Endothelial cell of umbilical vein (primary cell): ENCODE data around the gene RFX2. TPM values are rescaled to one million over a fixed set of nuclear protein-coding genes. Genes with fewer than 3 reads are reported as not detected.

ENCODE experiments used
- BruUV-seq: library from RNA; stranded (reverse); fragments of 400-500 nt; replicated peaks from 2 replicates; lab custom pipeline; 2021; lab: Mats Ljungman, UMichigan
- CTCF ChIA-PET: fragments of 300-600, 350-600 bp; sonication (Branson Sonifier 250); formaldehyde crosslinking; loops from one replicate; lab custom pipeline; 2021; ENCODE audit warnings: antibody characterized with exemption, inconsistent platforms; lab: Charles Lee
- POLR2A ChIA-PET: fragments of 300-600, 350-600 bp; sonication (Branson Sonifier 250); formaldehyde crosslinking; loops from one replicate; lab custom pipeline; 2021; ENCODE audit warnings: antibody characterized with exemption, inconsistent platforms; lab: Charles Lee
- DNase-seq: peaks from one replicate; pipeline ENCODE4 v3.0.0-alpha.2; 2011; ENCODE audit warnings: low read depth, low spot score
- FAIRE-seq: peaks from 2 replicates; lab custom pipeline; 2011; peaks lifted over from hg19 to GRCh38; lab: Jason Lieb, UNC
- H2AFZ ChIP-seq: 2 replicates; pipeline ENCODE4 v1.6.0; 2012; ENCODE audit warnings: low read depth, low read length, control low read depth, inconsistent platforms
- H3K27ac ChIP-seq: 2 replicates; pipeline ENCODE4 v1.5.1; 2011; ENCODE audit warnings: low read depth, mild to moderate bottlenecking, control low read depth, low read length, moderate library complexity; ENCODE audit not compliant: insufficient read depth
- H3K27me3 ChIP-seq, 2 experiments: 2 replicates each; pipeline versions ENCODE4 v1.6.0 to v1.6.1; 2011; ENCODE audit warnings: low read length in 2 of 2, mixed read lengths in 1 of 2; ENCODE audit not compliant: control insufficient read depth in 2 of 2, insufficient read depth in 2 of 2
- H3K36me3 ChIP-seq, 2 experiments: 2 replicates in 1 of 2; 3 replicates in 1 of 2; pipeline ENCODE4 v1.5.1; 2011; ENCODE audit warnings: low read length in 2 of 2, mild to moderate bottlenecking in 1 of 2, moderate library complexity in 1 of 2; ENCODE audit not compliant: control insufficient read depth in 2 of 2, insufficient read depth in 2 of 2; ENCODE audit errors: extremely low read depth in 1 of 2
- H3K4me1 ChIP-seq: 3 replicates; pipeline ENCODE4 v1.5.1; 2011; ENCODE audit warnings: mild to moderate bottlenecking, low read length; ENCODE audit not compliant: control insufficient read depth, insufficient read depth; ENCODE audit errors: extremely low read depth
- H3K4me2 ChIP-seq: 2 replicates; pipeline ENCODE4 v1.6.1; 2011; ENCODE audit warnings: low read length, control low read depth, mixed read lengths; ENCODE audit not compliant: insufficient read depth
- H3K4me3 ChIP-seq, 3 experiments: fragments of 200-600 bp in 1 of 3; sonication (generic), shearing (Covaris generic) in 1 of 3; replicated peaks in 1 of 3; 2 replicates each; pipeline ENCODE4 v1.5.1; 2011 to 2016; ENCODE audit warnings: control low read depth in 3 of 3, low read length in 3 of 3, mild to moderate bottlenecking in 2 of 3, inconsistent platforms in 1 of 3, low read depth in 1 of 3, moderate library complexity in 1 of 3; ENCODE audit not compliant: insufficient read depth in 1 of 3
- H3K79me2 ChIP-seq: 2 replicates; pipeline ENCODE4 v1.6.0; 2012; ENCODE audit warnings: low read length, inconsistent platforms; ENCODE audit not compliant: control insufficient read depth, insufficient read depth
- H3K9ac ChIP-seq: replicated peaks from 2 replicates; pipeline ENCODE3; 2011; ENCODE audit warnings: low read length, control low read depth; ENCODE audit not compliant: insufficient read depth; ENCODE audit errors: extremely low read depth
- H3K9me1 ChIP-seq: replicated peaks from 3 replicates; pipeline ENCODE4 v1.6.0; 2011; ENCODE audit warnings: mild to moderate bottlenecking, low read length; ENCODE audit not compliant: control insufficient read depth, insufficient read depth; ENCODE audit errors: extremely low read depth
- H3K9me3 ChIP-seq: replicated peaks from 2 replicates; pipeline ENCODE4 v1.5.1; 2012; ENCODE audit warnings: low read length, inconsistent platforms; ENCODE audit not compliant: control insufficient read depth, insufficient read depth
- H4K20me1 ChIP-seq: replicated peaks from 2 replicates; pipeline ENCODE3; 2011; ENCODE audit warnings: mild to moderate bottlenecking, low read length; ENCODE audit not compliant: control insufficient read depth, insufficient read depth; ENCODE audit errors: extremely low read depth
- CTCF ChIP-seq, 2 donors: IDR thresholded peaks; 1 replicate in 1 of 2; 2 replicates in 1 of 2; pipeline ENCODE4 v1.5.1; 2011; ENCODE audit warnings: low read length in 2 of 2, mild to moderate bottlenecking in 2 of 2, moderate library complexity in 2 of 2, control low read depth in 1 of 2, inconsistent platforms in 1 of 2, low read depth in 1 of 2; ENCODE audit not compliant: insufficient read depth in 1 of 2; ENCODE audit errors: extremely low read depth in 1 of 2
- EZH2 ChIP-seq: IDR thresholded peaks from 2 replicates; pipeline ENCODE4 v1.6.1; 2012; ENCODE audit warnings: borderline replicate concordance, low read depth, mild to moderate bottlenecking, moderate library complexity, low read length, inconsistent platforms; ENCODE audit not compliant: severe bottlenecking
- FOS ChIP-seq: IDR thresholded peaks from 2 replicates; pipeline ENCODE4 v1.6.1; 2011; ENCODE audit warnings: mild to moderate bottlenecking, low read length, moderate library complexity, borderline replicate concordance; ENCODE audit not compliant: insufficient read depth
- GATA2 ChIP-seq: IDR thresholded peaks from 2 replicates; pipeline ENCODE4 v1.7.0; 2011; ENCODE audit warnings: low read depth, mild to moderate bottlenecking, moderate library complexity, mixed read lengths, low read length; ENCODE audit not compliant: insufficient read length, insufficient read depth
- JUN ChIP-seq: IDR thresholded peaks from 2 replicates; pipeline ENCODE4 v1.6.1; 2011; ENCODE audit warnings: borderline replicate concordance, low read depth; ENCODE audit not compliant: insufficient read length, insufficient read depth
- MYC ChIP-seq: IDR thresholded peaks from one replicate; pipeline ENCODE4 v1.6.1; 2011; ENCODE audit warnings: mild to moderate bottlenecking, low read depth, low read length
- POLR2A ChIP-seq: IDR thresholded peaks from 2 replicates; pipeline ENCODE4 v1.6.1; 2012; ENCODE audit warnings: low read depth, mild to moderate bottlenecking, control low read depth, low read length
- POLR2AphosphoS5 ChIP-seq: IDR thresholded peaks from 2 replicates; pipeline ENCODE4 v1.6.1; 2012; ENCODE audit warnings: low read depth, mild to moderate bottlenecking, control low read depth, low read length, moderate library complexity; ENCODE audit not compliant: insufficient read depth
- dilution Hi-C: fragments of 300-500 bp; cut with MboI; formaldehyde crosslinking; loops from one replicate; pipeline ENCODE4 v1.15.0; 2019; ENCODE audit warnings: low sequenced_read_pairs; ENCODE audit not compliant: extremely low pct_ligation_motif_present
- intact Hi-C: fragments of 100-400 bp; cut with micrococcal nuclease; formaldehyde crosslinking; loops from one replicate; pipeline ENCODE4 v1.10.0; 2022
- polyA plus RNA-seq, 4 experiments: library from polyadenylated mRNA; depleted of rRNA in 3 of 4; stranded (reverse) in 3 of 4; unstranded in 1 of 4; fragments of >200 nt; gene quantifications; 2 replicates each; pipeline versions ENCODE4 v1.2.1 to v1.2.3, GENCODE V29; 2011 to 2012; ENCODE audit warnings: missing spikeins in 1 of 4
- total RNA-seq: library from RNA; stranded (reverse); gene quantifications from 2 replicates; pipeline ENCODE4 v1.2.3, GENCODE V29; 2021
- TF ChIP-seq, protein P1 (sequence below): IDR thresholded peaks from 2 replicates; pipeline ENCODE4 v1.6.1; 2011; ENCODE audit not compliant: insufficient read depth, insufficient read length

Gene RFX2
- total and polyA plus RNA-seq, 2 donors (not counting 3 experiments of a cell fraction or from before 2014, with no cell fraction given): 16.1 to 19.0 TPM

DNA sequence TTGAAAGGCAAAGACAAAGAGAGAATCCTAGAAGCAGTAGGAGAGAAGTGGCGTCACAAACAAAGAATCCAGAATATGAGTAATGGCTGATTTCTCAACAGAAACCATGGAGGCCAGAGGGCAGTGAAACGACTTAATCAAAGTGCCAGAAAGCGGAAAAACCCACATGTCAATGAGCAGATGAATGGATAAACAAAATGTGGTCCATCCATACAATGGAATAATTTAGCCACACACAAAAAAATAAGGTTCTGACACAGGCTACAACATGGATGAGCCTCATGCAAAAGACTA is 80.1 kb downstream of the RFX2 start:
- Histone ChIP-seq H3K27me3 (no peaks in the 10 kb centered on the region), H3K79me2 (no peaks in the 10 kb centered on the region), H3K4me1 (no peaks in the 10 kb centered on the region), H3K9ac (no peak overlapping the region), H4K20me1 (no peaks in the 10 kb centered on the region), H3K4me2 (no peak overlapping the region), H2AFZ (no peak overlapping the region), H3K36me3 (no peaks in the 10 kb centered on the region), H3K27ac (no peak overlapping the region), H3K9me1 (no peaks in the 10 kb centered on the region), H3K4me3 (no peak overlapping the region), H3K9me3 (no peaks in the 10 kb centered on the region)
- TF ChIP-seq JUN: no peak
- no peak for TF ChIP-seq FOS
- TF ChIP-seq POLR2A: no peak
- TF ChIP-seq, protein P1, sequence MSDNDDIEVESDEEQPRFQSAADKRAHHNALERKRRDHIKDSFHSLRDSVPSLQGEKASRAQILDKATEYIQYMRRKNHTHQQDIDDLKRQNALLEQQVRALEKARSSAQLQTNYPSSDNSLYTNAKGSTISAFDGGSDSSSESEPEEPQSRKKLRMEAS: no peak
- TF ChIP-seq CTCF (IDR thresholded peaks at IDR 0.05; ENCODE audit: extremely low read depth in 1 of 2, insufficient read depth in 1 of 2, low read depth in 1 of 2, low read length in 2 of 2): no peak
- no peak for TF ChIP-seq EZH2
- no peak for TF ChIP-seq GATA2
- TF ChIP-seq MYC: no peak
- TF ChIP-seq POLR2AphosphoS5: no peak
- no peak for FAIRE-seq
- DNase-seq: no peak
- dilution Hi-C loops (loop anchor here (25.0 kb wide), 1 partner anchor 107 kb away; the partner anchor contains the start of gene ACSBG2), intact Hi-C loops (no loop called here)
- BruUV-seq: no TSS peak
- CTCF ChIA-PET: interaction anchor here (1.6 kb wide), 1 partner anchor 226 kb away, joined by 5 read pairs; no protein-coding TSS in a partner anchor
- POLR2A ChIA-PET: no interaction called here
